Fibroblast of mammary gland (primary cell): ENCODE data around the gene F2RL3.
A peak's percentile ranks its signal among the peaks of the same experiment; 100 is the strongest.
"Not testable (repeated sequence)": the region's sequence is repeated elsewhere in the genome, so short reads cannot be mapped to it uniquely, and the experiment has no call there.

Source experiments
- DNase-seq: peaks from one replicate; pipeline ENCODE4 v3.0.0-alpha.2; 2010; ENCODE audit warnings: low read depth
- H3K4me3 ChIP-seq: 2 replicates; pipeline ENCODE4 v1.5.1; 2011; ENCODE audit warnings: low read depth, mild to moderate bottlenecking, low read length, moderate library complexity; ENCODE audit not compliant: control insufficient read depth
- CTCF ChIP-seq: conservative IDR thresholded peaks from 2 replicates; pipeline ENCODE4 v1.5.1; 2011; ENCODE audit warnings: low read depth, low read length, inconsistent platforms; ENCODE audit not compliant: control insufficient read depth, insufficient read depth

F2RL3 gene

GRCh38 chr19:16874250-16874977, 14.4 kb upstream of the F2RL3 start:
- DNase-seq, result no peak
- no peak for TF ChIP-seq CTCF
- H3K4me3 ChIP-seq, result no peak overlapping the region

DNA sequence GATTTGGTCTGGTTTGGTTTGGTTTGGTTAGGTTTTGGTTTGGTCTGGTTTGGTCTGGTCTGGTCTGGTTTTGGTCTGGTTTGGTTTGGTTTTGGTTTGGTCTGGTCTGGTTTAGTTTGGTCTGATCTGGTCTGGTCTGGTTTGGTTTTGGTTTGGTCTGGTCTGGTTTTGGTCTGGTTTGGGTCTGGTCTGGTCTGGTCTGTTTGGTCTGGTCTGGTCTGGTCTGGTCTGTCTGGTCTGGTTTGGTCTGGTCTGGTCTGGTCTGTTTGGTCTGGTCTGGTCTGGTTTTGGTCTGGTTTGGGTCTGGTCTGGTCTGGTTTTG, 13.9 kb upstream of the F2RL3 start:
- not testable (repeated sequence) for H3K4me3 ChIP-seq, DNase-seq

DNA sequence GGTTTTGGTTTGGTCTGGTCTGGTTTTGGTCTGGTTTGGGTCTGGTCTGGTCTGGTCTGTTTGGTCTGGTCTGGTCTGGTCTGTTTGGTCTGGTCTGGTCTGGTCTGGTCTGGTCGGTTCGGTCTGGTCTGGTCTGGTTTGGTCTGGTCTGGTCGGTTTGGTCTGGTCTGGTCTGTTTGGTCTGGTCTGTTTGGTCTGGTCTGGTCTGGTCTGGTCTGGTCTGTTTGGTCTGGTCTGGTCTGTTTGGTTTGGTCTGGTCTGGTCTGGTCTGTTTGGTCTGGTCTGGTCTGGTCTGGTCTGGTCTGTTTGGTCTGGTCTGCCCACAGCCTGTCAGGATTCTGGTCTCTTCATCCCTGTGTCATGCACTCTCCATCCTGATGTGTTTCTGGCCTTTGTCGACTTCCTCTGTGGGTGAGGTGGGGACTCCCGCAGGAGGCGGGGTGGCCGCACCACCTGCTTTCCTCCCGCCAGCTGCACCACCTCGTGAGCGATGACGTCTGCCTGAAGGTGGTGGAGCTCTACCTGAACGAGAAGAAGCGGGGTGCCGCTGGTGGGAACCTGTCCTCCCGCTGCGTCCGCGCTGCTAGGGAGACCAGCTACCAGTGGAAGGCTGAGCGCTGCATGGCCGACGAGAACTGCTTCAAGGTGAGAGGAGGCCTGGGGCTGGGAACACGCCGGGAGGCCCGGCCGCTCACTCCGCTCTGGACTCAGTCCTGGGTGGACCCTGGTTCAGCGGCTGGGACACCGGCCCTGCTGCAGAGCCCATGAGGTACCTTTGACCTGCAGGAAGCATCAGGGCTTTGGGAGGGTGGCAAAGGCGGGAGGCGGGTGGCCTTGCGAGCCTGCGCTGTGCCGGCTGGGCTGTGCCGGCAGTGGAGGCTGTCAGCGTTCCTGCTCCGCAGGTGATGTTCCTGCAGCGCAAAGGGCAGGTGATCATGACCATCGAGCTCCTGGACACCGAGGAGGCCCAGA, 12.9 kb upstream of the F2RL3 start:
- DNase-seq, result no peak
- TF ChIP-seq CTCF, result no peak

GRCh38 chr19:16876904-16877361, 11.9 kb upstream of the F2RL3 start:
- TF ChIP-seq CTCF, result no peak
- DNase-seq, result peak; percentile 62

More for the DNA sequence above, 12.9 kb upstream of the F2RL3 start:
- H3K4me3 ChIP-seq, result no peak overlapping the region

DNA sequence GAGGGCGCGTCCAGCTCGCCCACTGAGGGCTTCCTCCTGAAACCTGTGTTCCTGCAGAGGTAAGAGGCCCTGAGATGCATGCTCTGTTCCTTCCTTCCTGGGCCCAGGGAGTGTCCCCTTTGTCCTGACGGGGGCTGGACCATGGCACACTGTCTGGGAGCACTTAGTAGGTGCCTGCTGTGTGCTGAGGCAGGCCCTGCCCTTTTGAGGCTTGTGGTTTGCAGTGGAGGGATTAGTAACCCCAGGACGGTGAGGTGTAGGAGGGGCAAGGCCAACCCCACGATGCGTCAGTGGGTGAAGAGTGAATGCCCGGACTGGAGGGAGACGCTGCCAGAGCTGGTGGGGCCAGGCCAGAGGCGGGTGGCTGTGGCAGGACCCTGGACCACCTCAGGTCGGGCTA, 11.2 kb upstream of the F2RL3 start:
- DNase-seq, result no peak
- TF ChIP-seq CTCF, result no peak
- H3K4me3 ChIP-seq, result no peak overlapping the region

More at GRCh38 chr19:16876904-16877361, 11.9 kb upstream of the F2RL3 start:
- H3K4me3 ChIP-seq, result no peak overlapping the region

DNA sequence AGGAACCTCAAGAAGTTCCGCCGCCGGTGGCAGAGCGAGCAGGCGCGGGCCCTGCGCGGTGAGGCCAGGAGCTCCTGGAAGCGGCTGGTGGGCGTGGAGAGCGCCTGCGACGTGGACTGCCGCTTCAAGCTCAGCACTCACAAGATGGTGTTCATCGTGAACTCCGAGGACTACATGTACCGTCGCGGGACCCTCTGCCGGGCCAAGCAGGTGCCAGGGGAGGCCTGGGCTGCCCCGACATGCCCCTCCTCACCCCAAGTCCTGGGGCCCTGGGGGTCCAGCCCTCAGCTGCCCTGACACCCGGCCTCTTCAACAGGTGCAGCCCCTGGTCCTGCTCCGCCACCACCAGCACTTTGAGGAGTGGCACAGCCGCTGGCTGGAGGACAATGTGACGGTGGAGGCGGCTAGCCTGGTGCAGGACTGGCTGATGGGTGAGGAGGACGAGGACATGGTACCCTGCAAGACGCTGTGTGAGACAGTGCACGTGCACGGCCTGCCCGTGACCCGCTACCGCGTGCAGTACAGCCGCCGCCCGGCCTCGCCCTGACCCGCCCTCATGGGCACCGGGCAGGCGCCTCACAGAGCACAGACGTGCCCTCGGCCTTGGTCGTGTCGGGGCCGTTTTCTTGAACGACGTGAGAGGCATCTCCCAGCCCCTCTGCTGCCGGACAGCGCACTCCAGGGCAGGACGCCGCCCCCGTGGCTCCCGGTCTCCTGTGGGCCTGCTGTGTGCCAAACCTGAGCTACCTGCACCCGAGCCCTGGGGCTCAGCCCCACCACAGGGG, 10.4 kb upstream of the F2RL3 start:
- no peak for TF ChIP-seq CTCF
- DNase-seq, result no peak
- H3K4me3 ChIP-seq, result no peak overlapping the region
